GM12891 (cell line): ENCODE results near the gene OR5K2.

Source experiments
- PAX5 ChIP-seq: IDR thresholded peaks from 2 replicates; pipeline ENCODE4 v1.6.1; 2011; ENCODE audit warnings: low read length, moderate library complexity, mild to moderate bottlenecking; ENCODE audit not compliant: insufficient read depth, severe bottlenecking
- POLR2A ChIP-seq: IDR thresholded peaks from 2 replicates; pipeline ENCODE4 v1.6.1; 2011; ENCODE audit warnings: low read depth, low read length, control low read depth
- POLR2AphosphoS5 ChIP-seq: IDR thresholded peaks from 2 replicates; pipeline ENCODE4 v1.6.1; 2011; ENCODE audit warnings: low read depth, low read length, control low read depth
- POU2F2 ChIP-seq: IDR thresholded peaks from 2 replicates; pipeline ENCODE4 v1.6.1; 2011; ENCODE audit warnings: low read depth, mild to moderate bottlenecking, control low read depth, low read length, moderate library complexity
- SPI1 ChIP-seq: IDR thresholded peaks from 2 replicates; pipeline ENCODE4 v1.6.1; 2011; ENCODE audit warnings: low read depth, low read length, control low read depth
- TAF1 ChIP-seq: IDR thresholded peaks from 2 replicates; pipeline ENCODE4 v1.6.1; 2011; ENCODE audit warnings: low read depth, low read length, control low read depth

- TF ChIP-seq POLR2A: peak; percentile 56; the same call in 1 of the 2 replicates
- peak; percentile 42; the same call in 1 of the 2 replicates for TF ChIP-seq POU2F2
- peak; percentile 37; the same call in 1 of the 2 replicates for TF ChIP-seq POLR2AphosphoS5
- TF ChIP-seq TAF1: no peak
- TF ChIP-seq SPI1: peak; percentile 89
- TF ChIP-seq PAX5: no peak
Observed at GRCh38 chr3:98540346-98540745, 42.9 kb downstream of the OR5K2 start.
